K562 treated with DMSO at 1 percent for 24 hours (cell line): ENCODE results near the gene TCOF1. TPM values are rescaled to one million over a fixed set of nuclear protein-coding genes. Genes with fewer than 3 reads are reported as not detected.

Experiments
- total RNA-seq: library from RNA; unstranded; fragments of 300-600 nt; gene quantifications from 2 replicates; pipeline ENCODE4 v1.2.3, GENCODE V29; 2022; ENCODE audit warnings: low read depth; ENCODE audit not compliant: insufficient read depth

TCOF1 gene
- 41.8 and 43.0 TPM in 2 replicates for total RNA-seq

DNA sequence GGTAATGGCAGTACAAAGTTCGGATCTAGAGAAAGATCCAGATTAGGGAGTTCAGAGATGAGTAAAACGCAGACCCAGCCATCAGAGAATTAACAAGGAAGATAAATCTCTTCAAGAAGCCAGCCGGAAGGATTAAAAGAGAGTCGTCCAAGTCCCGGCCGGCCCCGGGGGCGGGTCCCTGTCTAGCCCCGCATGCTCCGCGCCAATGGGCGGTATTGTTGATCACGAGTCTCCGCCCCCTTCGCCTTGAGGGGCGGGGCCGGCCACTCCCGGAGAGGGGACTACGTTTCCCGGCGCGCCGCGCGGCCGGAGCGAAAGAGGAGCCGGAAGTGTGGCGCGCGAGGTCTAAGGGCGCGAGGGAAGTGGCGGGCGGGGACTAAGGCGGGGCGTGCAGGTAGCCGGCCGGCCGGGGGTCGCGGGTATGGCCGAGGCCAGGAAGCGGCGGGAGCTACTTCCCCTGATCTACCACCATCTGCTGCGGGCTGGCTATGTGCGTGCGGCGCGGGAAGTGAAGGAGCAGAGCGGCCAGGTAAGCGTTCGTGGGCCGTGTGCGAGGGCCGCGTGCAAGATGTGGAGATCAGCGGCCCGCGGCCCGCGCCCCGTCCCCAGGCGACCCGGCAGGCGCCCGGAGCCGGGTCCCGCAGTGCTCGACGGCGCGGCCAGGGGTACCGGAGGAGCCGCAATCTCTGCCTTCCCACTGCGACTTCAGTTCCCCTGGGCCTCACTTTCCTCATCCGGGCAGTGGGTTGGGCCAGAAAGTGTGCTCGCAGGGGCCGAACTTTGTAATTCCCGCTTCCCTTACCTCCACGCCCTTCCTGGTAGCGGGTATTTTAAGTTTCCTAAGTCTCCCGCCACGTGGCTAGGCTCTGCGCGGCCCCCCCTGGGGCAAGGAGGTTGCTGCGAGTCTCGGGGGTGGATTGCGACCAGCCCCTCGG, at the start of gene TCOF1:
Gene TCOF1, plus strand, starts transcription at position 372 of the 935 bp plus-strand sequence. Its CDS starts 50 bp downstream, at position 422.

DNA sequence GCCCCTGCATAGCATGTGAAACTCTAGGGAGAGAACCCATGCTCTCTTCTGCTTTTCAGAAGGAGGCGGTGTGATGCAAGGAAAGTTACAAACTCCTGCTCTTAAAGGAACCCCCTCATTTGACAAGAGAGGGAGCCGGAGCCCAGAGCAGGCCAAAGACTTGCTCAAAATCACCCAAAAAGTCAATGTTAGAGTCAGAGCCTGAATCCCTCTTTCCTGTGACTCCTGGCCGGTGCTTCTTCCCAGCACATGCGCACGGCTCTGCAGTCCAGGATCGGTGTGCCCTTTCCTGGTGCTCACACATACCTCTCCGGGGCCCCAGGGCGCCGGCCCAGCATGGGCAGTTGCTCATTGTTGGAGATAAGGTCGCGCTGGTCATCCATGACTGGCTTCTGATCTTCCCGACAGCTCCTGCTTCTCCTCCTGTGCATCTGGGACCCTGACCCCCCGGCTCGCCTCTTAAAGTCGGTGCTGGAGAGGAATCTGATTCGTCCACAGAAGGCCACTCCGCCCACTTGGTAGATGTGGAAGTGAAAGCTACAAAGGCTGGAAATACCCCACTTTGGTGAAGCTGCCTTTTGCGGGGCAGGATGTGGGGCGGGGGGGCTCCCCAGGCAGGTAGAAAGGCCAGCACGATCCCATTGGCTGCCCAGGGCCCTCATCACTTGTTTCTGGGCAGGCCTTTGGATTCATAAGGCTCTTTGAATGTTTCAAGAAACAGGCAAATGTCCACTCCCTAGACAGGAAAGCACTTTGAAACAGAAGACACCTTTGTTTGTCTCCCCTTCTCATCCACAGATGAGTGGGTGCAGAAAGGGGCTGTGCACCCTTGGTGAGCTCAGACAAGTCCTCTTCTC, 55.0 kb downstream of the TCOF1 start, which contains the start of gene CD74:
Gene CD74, minus strand, starts transcription at position 592 of the 857 bp plus-strand sequence. Its CDS starts 161 bp downstream, at position 431.

Other genes starting within 250 kb of the TCOF1 start
- gene PDGFRB, start 201.9 kb upstream of the TCOF1 start, total RNA-seq, result not detected in 2 replicates
- not detected in 2 replicates for gene CDX1, start 190.9 kb upstream of the TCOF1 start, total RNA-seq
- not detected in 2 replicates for gene SLC6A7, start 167.6 kb upstream of the TCOF1 start, total RNA-seq
- not detected in 2 replicates for gene CAMK2A, start 67.9 kb upstream of the TCOF1 start, total RNA-seq
- gene ARSI, start 54.8 kb upstream of the TCOF1 start, total RNA-seq, result not detected in 2 replicates
- 4.8 and 4.9 TPM in 2 replicates for gene CD74, start 55.2 kb downstream of the TCOF1 start, total RNA-seq
- gene RPS14, start 92.0 kb downstream of the TCOF1 start, total RNA-seq, result 7,101 and 7,425 TPM in 2 replicates
- gene NDST1, start 150.4 kb downstream of the TCOF1 start, total RNA-seq, result 17.6 and 21.6 TPM in 2 replicates